GM12873 (cell line): ENCODE measurements around the gene PANK1.

Source experiments
- CTCF ChIP-seq: IDR thresholded peaks from 2 replicates; pipeline ENCODE4 v1.5.1; 2012; ENCODE audit warnings: low read depth, mild to moderate bottlenecking, moderate library complexity, low read length, control low read depth; ENCODE audit not compliant: insufficient read depth; ENCODE audit errors: missing control alignments

PANK1 gene

GRCh38 chr10:89644691-89644966 lies 413 bp downstream of the PANK1 start:
- TF ChIP-seq CTCF, result no peak

GRCh38 chr10:89643812-89644690 lies 991 bp downstream of the PANK1 start:
- TF ChIP-seq CTCF, result no peak

- TF ChIP-seq CTCF, result no peak
Measured at GRCh38 chr10:89643431-89643811, 1.6 kb downstream of the PANK1 start.

GRCh38 chr10:89642193-89642592 lies 2.8 kb downstream of the PANK1 start:
- TF ChIP-seq CTCF, result no peak

GRCh38 chr10:89640241-89640640 lies 4.8 kb downstream of the PANK1 start:
- no peak for TF ChIP-seq CTCF

GRCh38 chr10:89639326-89639725 lies 5.7 kb downstream of the PANK1 start:
- no peak for TF ChIP-seq CTCF

GRCh38 chr10:89637113-89637512 lies 7.9 kb downstream of the PANK1 start:
- no peak for TF ChIP-seq CTCF
